ENCODE results near the gene POMT1.
"Not testable (repeated sequence)": the region's sequence is repeated elsewhere in the genome, so short reads cannot be mapped to it uniquely, and the experiment has no call there.

Gene POMT1

DNA sequence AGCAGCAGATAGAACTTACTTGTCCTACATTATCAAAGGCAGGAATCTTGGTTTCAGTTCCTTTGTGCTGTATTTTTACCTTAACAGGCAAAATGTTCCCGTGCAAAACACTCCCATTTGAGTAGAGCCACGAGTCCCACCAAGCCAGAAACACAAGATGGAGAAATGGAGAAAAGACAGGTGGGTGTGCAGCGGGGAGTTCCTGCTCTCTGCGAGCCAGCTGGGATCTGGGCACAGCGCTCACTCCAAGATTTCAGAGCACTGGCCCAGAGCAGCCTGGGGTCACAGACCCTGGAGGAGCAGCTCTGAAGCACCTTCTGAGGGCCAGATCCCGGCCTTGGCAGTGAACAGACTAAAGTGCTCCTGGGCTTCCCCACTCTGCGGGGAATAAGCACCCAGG, 25.5 kb downstream of the POMT1 start:
- DNase-seq = no peak

DNA sequence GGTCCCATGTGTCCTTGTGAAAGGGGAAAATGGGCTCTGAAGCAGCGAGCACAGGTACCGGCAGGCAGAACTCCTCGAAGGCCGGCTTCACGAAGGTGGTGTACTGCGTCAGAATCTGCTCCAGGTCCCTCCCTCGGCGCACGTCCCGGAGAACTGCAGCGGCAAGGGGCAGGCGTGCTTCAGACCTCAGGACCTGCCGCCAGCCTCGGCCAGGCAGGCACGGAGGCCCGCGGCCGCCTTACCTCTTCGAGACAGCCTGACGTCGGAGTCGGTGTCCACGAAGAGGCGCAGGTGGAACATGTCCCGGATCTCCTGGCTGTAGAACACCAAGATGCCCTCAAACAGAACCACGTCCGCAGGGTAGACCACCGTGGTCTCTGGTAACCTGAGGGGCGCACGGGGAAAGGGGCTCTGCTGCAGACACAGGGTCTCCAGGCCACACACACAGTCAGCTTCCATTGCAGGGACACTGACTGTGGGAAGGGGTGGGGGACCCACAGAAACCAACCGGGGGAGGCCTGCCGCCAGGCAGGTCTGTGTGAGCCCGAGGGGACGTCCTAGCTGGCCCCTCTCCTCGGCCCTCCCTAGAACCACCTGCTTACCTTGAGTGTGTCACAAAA, 26.3 kb downstream of the POMT1 start:
- DNase-seq = no peak

DNA sequence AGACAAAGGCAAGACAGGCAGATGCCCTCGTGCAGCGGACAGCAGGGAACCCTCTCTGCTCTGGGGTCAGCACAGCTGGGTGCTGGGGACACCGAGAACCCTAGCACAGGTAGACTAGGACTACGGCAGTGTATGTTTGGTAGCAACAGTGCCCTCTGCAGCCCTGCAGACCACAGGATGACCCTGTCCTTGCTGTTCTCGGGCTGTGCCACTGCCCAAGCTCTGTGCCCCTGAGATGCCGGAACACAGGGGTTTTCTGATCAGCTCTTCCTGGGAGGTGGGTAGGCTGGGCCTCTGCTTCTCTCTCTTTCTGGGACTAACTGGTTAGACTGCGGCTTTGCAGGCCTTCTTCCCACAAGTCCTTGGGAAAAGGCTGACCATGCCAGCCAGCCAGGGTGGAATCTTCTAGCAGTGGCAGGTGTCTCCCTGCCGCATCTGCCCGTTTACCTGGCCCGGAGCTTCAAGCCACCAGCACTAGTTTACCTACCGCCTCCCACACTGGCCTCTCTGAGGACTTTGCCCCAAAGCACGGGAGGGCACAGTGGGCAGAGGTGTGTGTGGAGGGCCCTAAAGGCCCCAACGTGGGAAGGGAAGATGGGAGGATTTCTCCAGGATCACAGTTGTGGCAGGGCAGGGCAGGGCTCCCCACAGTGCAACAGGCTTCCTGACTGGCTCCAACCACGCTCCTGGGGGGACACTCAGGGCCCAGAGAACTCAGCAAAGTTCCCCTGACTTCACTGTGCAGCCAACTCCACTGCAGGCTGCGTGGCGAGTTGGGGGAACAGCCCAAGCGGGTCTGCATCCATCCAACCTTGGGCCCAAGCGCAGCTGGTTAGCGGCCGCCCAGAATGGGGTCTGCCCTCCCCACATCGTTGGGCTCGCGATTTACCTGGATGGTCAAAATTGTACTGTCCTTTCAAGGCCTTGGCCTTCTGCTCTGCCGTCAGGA, 27.2 kb downstream of the POMT1 start:
- DNase-seq = no peak

DNA sequence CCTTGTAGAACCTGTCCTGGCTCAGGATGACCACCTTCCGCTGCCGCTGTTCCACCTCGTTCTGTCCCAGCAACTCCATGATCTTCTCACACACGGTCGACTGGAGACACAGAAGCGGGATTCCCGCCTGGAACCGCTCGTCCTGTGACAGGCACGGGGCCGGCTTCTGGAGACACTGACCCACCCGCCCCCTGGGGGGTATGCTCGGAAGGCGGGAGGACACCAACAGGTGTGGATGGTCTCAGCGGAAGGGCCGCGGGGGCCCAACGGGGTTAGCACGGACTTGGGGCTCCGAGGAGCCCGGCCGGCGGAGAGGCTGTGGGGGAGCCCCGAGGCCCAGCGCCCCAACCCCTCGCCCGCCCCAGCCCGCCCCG, 27.8 kb downstream of the POMT1 start:
- no peak for DNase-seq

DNA sequence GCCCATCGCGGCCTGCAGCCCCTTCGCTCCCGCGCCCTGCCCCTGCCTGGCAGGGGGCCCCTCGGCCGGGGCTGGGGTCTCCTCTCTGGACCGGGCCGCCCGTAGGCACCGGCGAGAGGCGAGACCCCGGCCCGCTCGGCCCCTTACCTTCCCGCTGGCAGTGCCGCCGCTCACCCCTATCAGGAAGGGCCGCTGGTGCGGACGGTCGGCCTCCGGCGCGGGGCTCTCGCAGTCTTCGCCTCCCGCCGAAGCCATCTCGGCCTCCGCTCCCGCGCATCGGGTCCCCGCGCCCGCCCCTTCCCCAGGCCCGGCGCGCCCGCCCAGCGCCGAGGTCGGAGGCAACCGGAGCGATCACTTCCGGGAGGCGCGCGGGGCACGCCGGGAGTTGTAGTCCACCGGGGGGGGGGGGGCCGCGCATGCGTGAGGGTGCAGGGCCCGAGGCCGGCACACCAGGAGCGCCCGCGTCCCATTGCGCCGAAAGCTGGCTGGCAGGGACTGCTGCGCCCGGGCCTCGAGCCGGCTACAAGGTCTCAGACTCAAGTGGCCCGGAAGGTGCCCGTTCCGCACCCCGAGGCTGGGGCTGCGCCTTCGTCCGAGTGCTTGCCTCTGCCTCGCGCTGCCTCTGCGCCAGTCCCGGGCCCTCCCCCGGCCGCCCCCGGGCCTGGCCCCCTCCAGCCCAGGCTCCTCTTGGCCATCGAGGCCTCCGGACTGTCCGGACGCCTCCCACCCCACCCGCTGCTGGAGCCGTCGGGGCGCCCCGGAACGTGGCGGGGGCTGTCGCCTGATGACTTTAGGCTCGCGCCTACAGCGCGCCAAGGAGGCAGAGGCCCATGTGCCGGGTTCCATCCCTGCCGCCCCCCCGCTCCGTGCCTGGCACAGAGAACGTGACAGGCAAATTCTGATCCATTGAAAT, 28.5 kb downstream of the POMT1 start, which contains the start of gene UCK1:
Gene UCK1 (minus strand): TSS at position 344 of the 913 bp plus-strand sequence. CDS start 89 bp downstream, at position 255.
- no peak for DNase-seq

DNA sequence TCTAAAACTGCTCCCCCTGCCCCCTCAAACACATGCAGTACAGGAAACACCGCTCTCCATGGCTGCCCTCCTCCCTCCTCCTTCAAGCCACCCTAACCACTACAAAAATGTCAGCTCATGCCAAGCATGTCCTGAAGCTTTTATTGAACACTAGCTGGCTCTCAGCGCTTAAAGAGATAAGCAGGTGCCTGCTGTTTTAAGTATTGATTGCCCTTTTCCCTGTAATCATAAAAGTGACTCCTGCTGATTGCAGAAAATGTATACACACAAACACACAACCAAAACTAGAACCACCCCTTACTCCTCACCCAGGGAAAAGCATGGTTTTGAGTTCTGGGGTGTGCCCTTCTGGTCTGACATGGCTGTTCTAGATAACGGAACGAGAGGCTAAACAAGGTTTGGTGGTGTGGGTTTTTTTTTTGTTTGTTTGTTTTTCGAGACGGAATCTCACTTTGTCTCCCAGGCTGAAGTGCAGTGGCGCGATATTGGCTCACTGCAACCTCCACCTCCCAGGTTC, 32.1 kb downstream of the POMT1 start:
- DNase-seq = no peak

DNA sequence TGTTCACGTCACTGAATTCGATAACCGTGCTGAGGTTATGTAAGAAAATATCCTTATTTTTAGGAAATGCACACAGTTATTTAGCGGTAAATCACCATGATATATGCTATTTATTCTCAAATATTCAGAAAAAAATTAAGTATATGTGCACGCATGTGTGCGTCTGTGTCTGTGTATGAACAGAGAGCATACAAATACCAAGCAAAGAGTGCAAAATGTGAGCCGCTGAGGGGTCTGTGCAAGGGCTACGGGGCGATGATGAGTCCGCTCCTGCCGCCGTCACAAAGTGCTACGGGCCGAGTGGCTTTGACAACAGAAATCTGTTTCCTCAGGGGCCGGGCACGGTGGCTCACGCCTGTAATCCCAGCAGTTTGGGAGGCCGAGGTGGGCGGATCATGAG, 35.2 kb downstream of the POMT1 start:
- no peak for DNase-seq

DNA sequence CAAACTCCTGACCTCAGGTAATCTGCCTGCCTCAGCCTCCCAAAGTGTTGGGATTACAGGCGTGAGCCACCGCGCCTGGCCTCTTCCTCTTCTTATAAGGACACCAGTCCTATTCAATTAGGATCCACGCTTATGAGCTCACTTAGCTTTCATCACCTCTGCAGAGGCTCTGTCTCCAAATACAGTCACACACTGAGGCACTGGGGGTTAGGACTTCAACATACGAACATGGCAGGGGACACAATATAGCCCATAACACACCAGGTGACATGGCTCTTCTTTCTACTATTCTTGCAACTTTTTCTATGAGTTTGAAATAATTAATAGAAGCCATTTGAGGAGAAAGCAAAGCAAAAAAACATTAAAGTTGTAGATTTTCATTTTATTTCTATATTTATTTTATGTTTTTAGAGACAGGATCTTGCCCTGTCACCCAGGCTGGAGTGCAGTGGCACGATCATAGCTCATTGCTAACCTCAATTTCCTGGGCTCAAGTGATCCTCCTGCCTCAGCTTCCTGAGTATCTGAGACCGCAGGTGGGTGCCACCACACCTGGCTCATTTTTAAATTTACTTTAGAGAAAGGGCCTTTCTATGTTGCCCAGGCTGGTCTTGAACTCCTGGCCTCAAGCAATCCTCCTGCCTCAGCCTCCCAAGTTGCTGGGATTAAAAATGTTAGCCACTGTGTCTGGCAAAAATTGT, 36.7 kb downstream of the POMT1 start:
- no peak for DNase-seq

DNA sequence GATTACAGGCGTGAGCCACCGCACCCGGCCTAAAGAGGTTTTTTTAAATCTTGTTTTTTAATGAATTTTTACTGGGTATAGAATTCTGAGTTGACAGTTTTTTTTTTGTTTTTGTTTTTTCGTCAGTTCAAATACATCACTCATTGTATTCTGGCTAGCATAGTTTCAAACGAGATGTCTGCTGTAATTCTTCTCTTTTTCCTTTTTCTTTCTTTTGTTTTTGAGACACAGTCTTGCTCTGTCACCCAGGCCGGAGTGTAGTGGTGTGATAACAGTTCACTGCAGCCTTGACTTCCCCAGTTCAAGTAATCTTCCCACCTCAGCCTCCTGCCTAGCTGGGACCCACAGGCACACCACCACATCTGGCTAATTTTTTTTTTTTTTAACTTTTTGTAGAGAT, 40.4 kb downstream of the POMT1 start:
- DNase-seq = no peak

DNA sequence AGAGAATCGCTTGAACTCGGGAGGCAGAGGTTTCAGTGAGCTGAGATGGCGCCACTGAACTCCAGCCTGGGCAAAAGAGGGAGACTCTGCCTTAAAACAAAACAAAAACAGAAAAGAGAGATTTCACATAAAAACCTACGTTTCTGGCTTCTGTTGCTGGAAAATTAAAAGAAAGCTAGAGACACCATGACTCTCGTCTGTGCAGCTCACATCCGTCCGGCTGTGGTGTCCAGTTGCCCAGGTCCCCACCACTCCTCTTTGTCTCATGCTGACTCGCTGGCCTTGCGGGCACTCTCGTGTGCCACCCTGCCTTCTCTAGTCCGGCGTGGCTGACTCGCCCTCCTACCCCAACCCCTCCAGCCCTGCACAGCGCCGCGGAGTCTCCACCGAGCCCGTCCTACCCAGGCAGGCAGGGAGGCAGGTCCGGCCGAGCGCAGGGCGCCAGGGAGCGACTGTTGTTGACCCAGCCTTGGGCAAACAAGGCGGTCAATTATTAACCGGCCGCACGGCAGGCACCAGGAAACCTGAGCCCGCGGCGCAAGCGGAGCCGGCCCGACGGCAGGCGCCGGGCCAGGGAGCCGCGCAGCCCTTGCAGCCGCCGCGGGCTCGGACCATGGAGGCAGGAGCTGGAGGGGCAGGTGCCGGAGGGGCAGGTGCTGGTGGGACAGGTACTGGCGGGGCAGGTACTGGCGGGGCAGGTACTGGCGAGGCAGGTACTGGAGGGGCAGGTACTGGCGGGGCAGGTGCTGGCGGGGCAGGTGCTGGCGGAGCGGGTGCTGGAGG, 42.5 kb downstream of the POMT1 start, which contains the start of gene PRRT1B:
Gene PRRT1B (plus strand): TSS at position 521 of the 783 bp plus-strand sequence. CDS start 93 bp downstream, at position 614.
- DNase-seq = no peak

DNA sequence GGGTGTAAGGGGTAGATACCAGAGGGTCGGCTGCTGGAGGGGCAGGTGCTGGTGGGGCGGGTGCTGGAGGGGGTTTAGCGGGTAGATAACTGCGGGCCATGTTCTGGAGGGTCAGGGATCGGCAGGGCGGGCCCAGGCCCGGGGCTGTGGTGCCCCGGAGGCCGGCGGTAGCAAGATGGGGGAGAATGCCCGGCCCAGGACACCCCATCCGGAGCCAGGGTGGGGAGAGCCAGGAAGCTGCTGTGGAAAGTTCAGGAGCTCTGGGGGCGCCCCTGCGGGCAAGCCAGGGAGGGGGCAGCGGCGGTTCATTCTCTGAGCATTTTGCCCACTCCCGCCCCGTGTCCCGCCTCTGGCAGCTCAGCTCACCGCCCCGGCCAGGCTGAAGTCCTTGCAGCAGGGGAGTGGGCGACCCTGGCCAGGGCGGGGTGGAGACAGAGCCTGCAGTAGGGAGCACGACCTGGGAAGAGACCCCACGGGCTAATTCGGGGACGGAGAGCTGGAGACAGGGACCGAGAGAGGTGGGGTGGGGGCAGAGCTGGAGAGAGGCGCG, 43.1 kb downstream of the POMT1 start:
- DNase-seq = no peak

DNA sequence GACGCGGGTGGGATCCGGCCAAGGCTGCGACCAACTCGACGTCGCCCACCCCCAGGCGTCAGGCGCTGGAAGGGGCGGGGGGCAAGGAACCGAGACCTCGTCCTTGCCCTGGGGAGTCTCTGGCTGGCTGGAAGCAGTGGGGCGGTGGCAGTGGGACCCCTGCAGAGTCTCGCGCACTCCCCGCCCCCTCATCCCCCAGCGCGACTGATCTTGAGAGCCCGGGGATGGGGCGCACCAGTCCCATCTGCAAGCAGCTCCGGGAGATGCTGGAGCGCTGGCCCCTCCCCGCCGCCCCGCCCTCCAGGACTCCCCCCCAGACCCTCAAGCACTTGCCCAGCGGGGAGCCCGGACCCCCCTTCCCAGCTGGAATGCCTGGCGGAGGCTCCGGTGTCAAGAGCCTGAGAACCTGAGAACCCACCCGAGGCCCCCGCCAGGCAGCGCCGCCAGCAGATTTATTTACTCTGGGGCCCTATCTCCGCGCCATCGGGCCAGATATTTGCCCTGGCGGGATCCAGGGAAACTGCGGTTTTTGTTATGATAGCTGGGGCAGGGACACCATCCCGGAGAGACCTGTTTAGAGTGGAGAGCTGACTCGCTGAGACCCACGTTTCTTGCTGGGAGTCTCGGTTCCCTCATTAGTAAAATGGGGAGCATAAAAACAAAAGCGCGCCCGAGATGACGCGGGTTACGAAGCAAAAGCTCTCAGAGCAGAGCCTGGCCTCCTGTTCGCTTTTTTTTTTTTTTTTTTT, 43.8 kb downstream of the POMT1 start:
- DNase-seq = no peak

DNA sequence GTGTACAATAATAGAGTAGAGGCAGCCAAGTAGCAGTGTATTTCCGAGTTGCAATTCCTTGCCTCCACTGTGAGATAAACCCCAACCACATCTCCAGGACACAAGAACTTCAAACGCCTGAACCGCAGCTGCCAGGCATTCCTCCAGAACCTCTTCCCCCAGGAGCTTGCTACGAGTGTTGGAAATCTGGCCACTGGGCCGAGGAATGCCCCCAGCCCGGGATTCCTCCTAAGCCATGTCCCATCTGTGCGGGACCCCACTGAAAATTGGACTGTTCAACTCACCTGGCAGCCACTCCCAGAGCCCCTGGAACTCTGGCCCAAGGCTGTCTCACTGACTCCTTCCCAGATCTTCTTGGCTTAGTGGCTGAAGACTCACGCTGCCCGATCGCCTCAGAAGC, 46.5 kb downstream of the POMT1 start:
- not testable (repeated sequence) for DNase-seq

DNA sequence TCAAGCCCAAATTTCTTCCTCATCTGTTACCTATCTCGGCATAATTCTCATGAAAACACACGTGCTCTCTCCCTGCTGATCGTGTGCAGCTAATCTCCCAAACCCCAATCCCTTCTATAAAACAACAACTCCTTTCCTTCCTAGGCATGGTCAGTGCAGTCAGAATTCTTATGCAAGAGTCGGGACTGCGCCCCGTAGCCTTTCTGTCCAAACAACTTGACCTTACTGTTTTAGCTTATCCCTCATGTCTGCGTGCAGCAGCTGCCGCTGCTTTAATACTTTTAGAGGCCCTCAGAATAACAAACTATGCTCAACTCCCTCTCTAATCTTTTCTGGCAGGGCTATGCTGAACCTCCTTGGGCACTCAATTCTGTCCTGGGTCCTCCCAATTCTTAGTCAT, 47.7 kb downstream of the POMT1 start:
- DNase-seq = not testable (repeated sequence)

DNA sequence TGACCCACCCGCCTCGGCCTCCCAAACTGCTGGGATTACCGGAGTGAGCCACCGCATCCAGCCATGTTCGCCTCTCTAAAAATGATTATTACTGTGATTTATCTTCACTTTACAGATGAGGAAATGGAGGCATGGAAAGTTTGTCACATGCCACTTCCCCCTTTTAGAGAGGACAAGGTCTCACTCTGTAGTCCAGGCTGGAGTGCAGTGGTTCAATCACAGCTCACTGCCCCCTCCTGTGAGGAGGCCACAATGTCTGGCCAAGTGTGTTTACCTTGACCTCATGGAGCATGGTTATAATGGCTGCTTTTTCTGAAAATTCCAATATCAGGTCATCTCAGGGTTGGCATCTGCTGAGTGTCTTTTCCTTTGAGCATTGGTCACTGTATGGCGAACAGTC, 49.3 kb downstream of the POMT1 start:
- no peak for DNase-seq

DNA sequence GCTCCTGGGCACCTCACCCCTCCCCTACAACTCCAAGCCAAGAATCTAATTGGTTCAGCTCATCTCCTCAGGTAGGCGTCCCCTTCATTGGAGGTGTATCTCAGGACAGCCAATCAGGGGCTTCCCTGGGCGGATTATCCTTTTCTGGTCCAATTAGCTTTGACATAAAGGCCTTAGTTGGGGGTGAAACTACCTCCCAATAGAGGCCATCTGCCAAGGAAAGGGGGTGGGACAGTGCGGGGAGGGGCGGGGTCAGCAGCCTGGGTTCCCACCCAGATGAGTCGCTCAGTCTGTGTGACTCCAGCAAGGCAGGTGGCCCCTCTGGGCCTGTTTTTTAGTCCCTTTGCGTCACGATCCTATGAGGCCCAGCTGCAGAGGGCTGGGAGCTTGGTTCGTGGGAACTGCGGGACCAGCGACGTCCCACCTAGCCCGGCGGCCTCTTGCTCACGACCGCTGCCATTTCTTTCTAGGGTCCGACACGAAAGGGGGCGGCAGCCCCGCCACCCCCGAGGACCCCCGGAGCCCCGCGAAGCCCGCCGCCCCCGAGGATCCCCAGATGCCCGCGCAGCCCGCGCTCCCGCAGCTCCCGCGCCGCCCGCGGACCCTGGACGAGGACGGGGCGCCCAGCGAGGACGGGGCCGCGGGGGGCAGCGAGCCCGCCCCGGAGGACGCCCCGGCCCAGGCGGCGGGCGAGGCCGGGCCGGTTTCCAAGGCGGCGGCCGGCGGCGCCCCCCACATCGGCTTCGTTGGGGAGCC, 51.5 kb downstream of the POMT1 start:
- DNase-seq = no peak

DNA sequence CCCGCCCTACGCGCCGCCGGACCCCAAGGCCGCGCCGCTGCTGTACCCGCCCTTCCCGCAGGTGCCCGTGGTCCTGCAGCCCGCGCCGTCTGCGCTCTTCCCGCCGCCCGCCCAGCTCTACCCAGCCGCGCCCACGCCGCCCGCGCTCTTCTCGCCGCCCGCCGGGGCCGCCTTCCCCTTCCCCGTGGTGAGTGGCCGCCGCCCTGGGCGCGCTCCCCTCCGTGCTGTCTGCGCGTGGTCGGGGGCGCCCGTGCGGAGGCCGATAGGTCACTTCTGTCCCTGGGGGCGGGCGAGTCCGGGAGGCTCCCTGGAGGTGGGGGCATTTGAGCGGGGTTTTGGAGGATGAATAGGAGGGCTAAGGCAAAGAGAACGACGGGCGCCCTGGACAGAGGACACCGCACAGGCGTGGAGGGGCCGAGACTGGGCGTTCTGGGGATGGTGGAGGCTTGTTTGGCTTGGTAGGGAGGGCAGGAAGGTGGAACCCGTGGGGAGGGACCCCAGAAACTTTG, 52.2 kb downstream of the POMT1 start:
- no peak for DNase-seq

DNA sequence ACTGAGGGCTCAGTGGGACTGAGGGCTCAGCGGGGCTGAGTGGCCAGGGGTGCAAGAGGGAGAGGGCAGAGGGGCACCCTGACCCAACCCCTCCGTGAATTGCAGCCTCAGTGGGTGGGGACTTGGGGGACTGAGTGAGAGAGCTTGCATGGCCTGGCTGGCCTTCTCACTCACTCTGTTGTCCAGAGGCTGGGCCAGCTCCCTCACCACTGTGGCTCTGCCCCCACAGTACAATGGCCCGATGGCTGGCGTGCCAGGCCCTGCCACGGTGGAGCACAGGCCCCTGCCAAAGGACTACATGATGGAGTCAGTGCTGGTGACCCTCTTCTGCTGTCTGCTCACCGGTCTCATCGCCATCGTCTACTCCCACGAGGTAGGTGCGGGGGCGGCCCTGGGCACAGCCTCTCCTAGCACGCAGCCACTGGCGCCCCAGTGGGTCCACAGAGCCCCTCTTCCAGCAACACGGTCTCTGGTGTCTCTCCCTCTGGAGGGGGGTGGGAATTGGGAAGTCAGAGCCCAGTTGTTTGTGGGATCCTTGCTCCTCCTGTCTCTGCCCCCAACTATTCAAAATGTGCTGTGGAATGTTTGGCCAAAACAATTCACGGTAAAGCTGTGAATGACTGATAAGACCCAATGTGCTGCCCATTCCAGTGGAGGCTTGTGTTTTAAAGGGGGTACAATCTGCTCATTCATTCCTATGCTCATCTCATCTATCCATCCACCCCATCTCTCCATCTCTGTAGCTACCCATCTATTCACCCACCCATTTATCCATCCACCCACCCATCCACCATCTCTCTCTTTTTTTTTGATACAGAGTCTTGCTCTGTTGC, 53.3 kb downstream of the POMT1 start:
- DNase-seq = no peak

Measured in NCI-H2081 treated with DMSO at 0.1 percent for 48 hours (cell line).